ENCODE results near the gene COQ9.
"Not testable (repeated sequence)": the region's sequence is repeated elsewhere in the genome, so short reads cannot be mapped to it uniquely, and the experiment has no call there.

COQ9 gene

GRCh38 chr16:57447186-57447962 is at the start of gene COQ9, which contains the start of gene CIAPIN1:
TSS of gene COQ9 (plus strand) at chr16:57447479. CDS start at chr16:57447506, 27 bp downstream.
TSS of gene CIAPIN1 (minus strand) at chr16:57447385. CDS start at chr16:57440928, 6,457 bp downstream.
- peak; percentile 33 for DNase-seq

GRCh38 chr16:57397493-57397892 is 49.8 kb upstream of the COQ9 start:
- not testable (repeated sequence) for DNase-seq

- no peak for DNase-seq
Measured at GRCh38 chr16:57401943-57402640, 45.2 kb upstream of the COQ9 start.

DNA sequence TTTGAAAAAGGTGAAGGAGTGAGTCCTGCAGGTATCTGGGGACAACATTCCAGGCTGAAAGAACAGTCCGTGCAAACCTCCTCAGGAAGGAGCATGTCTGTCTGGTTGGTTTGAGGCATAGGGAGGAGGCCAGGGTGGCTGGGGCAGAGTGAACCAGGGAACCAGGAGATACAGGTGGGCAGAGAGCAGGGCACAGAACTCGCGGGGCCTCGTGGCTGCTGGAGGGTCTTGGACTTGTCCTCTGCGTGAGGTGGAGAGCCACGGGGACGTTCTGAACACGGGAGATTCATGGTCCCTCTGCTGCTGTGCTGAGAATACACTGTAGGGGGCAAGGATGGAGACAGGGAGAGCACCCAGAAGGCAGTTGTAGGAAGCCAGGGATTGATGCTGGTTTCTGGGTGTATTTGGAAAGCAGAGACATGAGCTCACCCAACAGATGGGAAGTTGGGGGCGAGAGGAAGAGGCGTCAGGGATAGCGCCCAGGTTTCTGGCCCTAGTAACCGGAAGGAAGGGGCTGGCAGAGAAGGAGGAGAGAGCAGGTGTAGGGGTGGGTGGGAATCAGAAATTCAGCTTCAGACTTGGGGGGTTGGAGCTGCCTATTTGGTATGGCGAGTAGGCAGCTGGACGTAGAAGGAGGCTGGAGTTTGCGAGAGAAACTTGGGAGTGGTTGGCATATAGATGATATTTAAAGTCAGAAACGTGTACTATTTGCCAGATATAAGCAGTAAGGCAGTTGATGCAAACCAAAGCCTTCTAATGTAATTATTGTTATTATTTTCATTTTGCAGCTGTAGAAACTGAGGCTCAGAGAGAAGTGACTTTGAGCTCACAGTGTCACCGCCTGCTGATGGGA is 43.1 kb upstream of the COQ9 start, which contains the start of gene CCL17:
CCL17 (plus strand) TSS at position 803 of the 853 bp plus-strand sequence. CDS start 9,166 bp downstream, outside the sequence.
- no peak for DNase-seq

GRCh38 chr16:57405097-57405496 is 42.2 kb upstream of the COQ9 start:
- DNase-seq = no peak

- DNase-seq = no peak
Measured at GRCh38 chr16:57406881-57407280, 40.4 kb upstream of the COQ9 start.

DNA sequence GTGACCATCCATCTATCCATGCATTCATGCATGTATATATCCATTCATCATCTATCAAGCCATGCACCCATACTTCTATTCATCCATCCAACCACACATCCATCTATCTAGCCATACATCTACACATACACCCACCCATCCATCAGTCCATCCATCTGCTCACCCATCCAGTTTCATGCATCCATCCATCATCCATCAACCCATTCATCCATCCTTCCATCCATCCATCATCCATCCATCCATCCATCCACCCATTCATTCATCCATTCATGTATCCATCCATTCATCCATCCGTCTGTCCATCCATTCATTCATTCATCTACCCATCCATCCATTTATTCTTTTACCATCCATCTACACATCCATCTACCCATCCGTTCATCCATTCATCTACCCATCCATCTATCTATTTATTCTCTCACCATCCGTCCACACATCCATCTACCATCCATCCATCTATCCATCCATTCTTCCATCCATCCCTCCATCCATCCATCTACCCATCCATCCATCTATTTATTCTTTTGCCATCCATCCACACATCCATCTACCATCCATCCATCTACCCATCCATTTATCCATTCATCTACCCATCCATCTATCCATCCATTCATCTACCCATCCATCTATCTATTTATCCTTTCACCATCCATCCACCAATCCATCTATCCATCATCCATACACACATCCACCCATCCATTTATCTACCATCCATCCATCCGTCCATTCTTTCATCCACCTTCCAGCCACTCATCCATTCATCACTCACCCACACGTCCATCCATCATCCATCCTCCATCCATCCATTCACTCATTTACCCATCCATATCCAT is 39.5 kb upstream of the COQ9 start:
- no peak for DNase-seq

- no peak for DNase-seq
Measured at GRCh38 chr16:57409065-57409464, 38.2 kb upstream of the COQ9 start.

GRCh38 chr16:57409870-57410587 is 37.2 kb upstream of the COQ9 start:
- no peak for DNase-seq

DNA sequence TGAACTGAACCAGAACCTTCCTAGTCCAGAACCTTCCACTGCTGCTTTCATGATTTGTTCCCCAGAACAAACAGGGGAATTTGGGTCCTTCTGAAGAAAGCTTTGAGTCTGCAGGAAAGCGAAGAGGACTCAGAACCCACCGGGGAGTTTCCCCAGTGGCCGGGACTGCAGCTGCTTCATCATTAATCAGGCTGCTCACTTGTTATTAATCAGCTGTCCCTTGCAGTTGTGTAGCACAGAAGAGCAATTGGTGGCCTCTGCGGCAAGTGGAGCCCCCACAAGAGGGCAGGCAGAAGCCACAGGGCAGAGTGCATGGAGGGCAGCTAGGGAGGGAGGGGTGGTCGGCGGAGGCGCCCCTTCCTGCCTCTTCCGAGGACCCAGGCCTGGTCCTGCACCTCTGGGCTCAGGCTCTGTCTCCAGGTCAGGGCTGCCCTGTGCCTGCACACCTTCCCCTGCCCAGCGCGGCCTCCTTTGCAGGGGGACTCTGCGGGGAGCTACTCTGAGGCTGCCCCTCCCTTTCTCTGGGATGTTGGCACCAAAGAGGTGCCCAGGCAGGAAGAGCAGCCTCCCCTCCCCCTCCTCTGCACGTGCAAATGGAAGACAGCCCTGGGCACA is 35.8 kb upstream of the COQ9 start:
- DNase-seq = no peak

DNA sequence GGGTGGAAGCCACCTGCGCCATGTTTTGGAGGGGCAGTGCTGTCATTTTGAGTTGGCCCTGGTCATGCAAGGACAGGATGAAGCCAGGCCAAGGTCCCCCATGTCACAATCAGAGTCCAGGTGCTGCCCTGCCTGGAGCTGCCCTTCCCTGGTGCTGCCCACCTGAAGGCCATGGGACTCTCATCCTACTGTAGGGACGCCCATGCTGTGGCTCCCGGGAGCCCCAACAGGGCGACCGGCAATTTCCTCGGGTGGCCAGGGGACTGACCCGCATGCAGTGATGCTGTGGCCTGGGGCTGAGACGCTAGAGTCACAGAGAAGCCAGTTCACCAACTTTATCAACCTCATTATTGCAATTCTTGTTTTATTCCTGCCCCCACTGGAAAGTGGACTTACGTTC is 34.7 kb upstream of the COQ9 start:
- no peak for DNase-seq

- no peak for DNase-seq
Measured at GRCh38 chr16:57413301-57413730, 34.0 kb upstream of the COQ9 start.

DNA sequence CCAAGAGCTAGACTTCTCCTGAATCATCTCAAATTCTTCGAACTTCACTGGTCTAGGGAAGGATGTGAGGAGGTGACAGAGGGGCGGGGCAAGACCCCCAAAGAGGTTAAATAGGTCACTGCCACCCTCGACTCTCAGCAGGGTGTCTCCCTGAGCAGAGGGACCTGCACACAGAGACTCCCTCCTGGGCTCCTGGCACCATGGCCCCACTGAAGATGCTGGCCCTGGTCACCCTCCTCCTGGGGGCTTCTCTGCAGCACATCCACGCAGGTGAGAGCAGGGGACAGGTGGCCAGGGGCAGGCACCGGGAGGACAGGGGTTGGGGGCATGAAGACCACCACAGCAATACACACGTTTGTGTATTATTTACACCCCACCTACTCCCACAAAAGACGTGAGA is 33.5 kb upstream of the COQ9 start:
- no peak for DNase-seq

GRCh38 chr16:57416084-57416483 is 31.2 kb upstream of the COQ9 start:
- no peak for DNase-seq

- no peak for DNase-seq
Measured at GRCh38 chr16:57419506-57419905, 27.8 kb upstream of the COQ9 start.

- no peak for DNase-seq
Measured at GRCh38 chr16:57422026-57422944, 25.0 kb upstream of the COQ9 start.

- DNase-seq = no peak
Measured at GRCh38 chr16:57423152-57423551, 24.1 kb upstream of the COQ9 start.

DNA sequence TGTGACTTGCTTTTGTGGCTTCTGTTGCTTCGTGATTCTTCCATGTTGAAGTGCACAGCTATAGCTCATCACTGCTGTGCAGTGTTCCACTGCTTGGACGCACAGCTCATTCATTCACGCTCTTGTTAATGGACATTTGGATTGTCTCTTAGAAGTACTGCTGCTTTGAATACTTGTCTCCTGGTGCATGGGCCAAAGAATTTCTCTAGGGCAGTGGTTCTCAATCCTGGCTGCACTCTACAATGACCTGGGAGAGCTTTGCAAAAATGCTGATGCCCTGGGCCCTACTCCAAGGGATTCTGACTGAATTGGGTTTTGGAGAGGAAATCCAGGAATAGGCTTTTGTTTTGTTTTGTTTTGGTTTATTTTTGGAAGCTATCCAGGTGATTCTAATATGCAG is 22.7 kb upstream of the COQ9 start:
- no peak for DNase-seq

GRCh38 chr16:57426356-57426755 is 20.9 kb upstream of the COQ9 start:
- DNase-seq = no peak

GRCh38 chr16:57427307-57427706 is 20.0 kb upstream of the COQ9 start:
- DNase-seq = no peak
